SJCRH30 (cell line): ENCODE data around the gene RNF212. TPM values are rescaled to one million over a fixed set of nuclear protein-coding genes. Genes with fewer than 3 reads are reported as not detected.

Experiments
- DNase-seq, 2 experiments: peaks; one replicate each; pipeline ENCODE4 v3.0.0-alpha.2; 2015 to 2020
- H3K27ac ChIP-seq: fragments of 250-450 bp; sonication (Bioruptor Pico); 2 replicates; pipeline ENCODE4 v1.5.1; 2020; ENCODE audit warnings: mild to moderate bottlenecking, moderate library complexity
- H3K27me3 ChIP-seq: fragments of 250-450 bp; sonication (Bioruptor Pico); 2 replicates; pipeline ENCODE4 v1.5.1; 2020; ENCODE audit warnings: mild to moderate bottlenecking, moderate library complexity
- H3K36me3 ChIP-seq: fragments of 250-450 bp; sonication (Bioruptor Pico); 2 replicates; pipeline ENCODE4 v1.5.1; 2020; ENCODE audit warnings: mild to moderate bottlenecking, moderate library complexity
- H3K4me1 ChIP-seq: fragments of 250-450 bp; sonication (Bioruptor Pico); 2 replicates; pipeline ENCODE4 v1.5.1; 2020; ENCODE audit warnings: mild to moderate bottlenecking, moderate library complexity
- H3K4me3 ChIP-seq: fragments of 250-450 bp; sonication (Bioruptor Pico); 2 replicates; pipeline ENCODE4 v1.5.1; 2020; ENCODE audit warnings: mild to moderate bottlenecking, moderate library complexity
- H3K9me3 ChIP-seq: fragments of 250-450 bp; sonication (Bioruptor Pico); replicated peaks from 2 replicates; pipeline ENCODE4 v1.5.1; 2020; ENCODE audit warnings: mild to moderate bottlenecking, moderate library complexity
- total RNA-seq: library from RNA; depleted of rRNA; stranded (reverse); fragments of >200 nt; shearing (Covaris generic); gene quantifications from 2 replicates; pipeline ENCODE4 v1.2.3, GENCODE V29; 2014; rRNA removed

RNF212 gene, protein sequence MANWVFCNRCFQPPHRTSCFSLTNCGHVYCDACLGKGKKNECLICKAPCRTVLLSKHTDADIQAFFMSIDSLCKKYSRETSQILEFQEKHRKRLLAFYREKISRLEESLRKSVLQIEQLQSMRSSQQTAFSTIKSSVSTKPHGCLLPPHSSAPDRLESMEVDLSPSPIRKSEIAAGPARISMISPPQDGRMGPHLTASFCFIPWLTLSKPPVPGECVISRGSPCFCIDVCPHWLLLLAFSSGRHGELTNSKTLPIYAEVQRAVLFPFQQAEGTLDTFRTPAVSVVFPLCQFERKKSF
- total RNA-seq, result not detected in 2 replicates

DNA sequence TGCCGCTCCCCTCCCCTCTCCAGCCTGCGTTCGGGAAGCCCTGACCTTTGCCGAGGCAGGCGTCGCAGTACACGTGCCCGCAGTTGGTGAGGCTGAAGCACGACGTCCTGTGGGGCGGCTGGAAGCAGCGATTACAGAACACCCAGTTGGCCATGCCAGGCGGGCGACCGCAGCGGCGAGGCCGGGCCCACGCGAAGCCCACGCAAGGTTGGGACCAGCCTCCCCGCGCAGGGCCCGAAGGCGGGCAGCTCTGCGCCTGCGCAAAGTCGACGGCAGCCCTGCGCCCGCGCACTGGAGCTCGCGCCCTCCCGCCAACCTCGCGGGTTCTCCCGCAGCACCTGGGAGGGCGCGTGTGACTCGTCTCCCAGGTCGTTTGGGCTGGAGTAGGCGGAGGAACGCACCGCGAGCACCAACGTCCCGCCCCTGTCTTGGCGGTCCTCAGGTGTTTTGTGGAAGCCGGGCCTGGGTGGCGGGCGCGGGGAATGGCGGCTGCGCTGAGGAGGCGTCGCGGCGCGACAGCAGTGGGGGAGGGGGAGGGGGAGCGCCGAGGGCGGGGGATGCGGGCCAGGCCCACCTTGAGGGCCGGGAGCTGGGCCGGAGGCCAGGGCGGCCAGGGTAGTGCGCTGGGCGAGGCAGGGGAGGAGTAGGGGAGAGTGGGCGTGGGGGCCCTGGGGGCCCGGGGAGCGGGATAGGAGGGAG lies at the start of gene RNF212:
RNF212 (minus strand) TSS at position 254 of the 699 bp plus-strand sequence; CDS start at position 154, 100 bp downstream.
- no peak within 1 kb of the TSS for H3K27ac ChIP-seq
- H3K9me3 ChIP-seq, result no peaks in the 10 kb centered on the region
- H3K27me3 ChIP-seq, result peaks cover 5% of the 10 kb centered on the region; the same call in 1 of the 2 replicates
- no peaks in the 10 kb centered on the region for H3K4me1 ChIP-seq
- no peak within 1 kb of the TSS for H3K4me3 ChIP-seq
- no peaks in the 10 kb centered on the region for H3K36me3 ChIP-seq
- DNase-seq, result no peak

DNA sequence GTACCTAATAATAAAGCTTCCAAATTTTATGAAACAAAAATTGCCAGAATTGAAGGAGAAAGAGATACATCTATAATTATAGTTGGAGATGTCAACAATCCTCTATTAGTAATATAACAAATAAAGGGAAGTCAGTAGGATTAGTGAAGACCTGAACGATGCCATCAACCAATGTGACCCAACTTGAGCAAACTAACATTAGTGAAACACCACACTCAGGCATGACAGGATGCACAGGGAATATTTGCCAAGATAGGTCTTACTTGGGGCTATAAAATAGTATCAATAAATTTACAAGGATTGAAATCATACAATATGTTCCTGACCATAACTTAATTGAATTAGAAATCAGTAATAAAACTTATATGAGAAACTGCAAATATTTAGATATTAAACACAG lies 47.0 kb upstream of the RNF212 start:
- DNase-seq, result no peak

DNA sequence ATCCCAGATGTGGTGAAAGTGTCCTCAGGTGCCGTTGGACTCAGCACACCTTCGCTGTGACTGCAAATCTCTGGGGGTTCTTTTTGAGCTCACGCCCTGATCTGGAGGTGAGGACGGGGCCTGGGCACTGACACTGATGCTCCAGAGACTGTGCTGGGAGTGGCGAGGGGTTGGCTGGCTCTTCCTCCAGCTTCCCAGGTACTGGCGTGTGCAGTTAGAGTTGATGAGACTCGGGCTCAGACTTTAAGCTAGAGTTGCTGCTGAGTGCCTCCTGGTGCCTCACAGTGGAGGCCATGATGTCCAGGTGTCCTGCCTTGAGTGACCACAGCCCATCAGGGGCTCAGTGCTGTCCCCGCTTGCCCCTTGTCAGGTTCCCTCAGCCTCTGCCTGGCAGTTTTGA lies 42.7 kb upstream of the RNF212 start:
- DNase-seq, result no peak
- H3K4me1 ChIP-seq, result no peaks in the 10 kb centered on the region
- H3K9me3 ChIP-seq, result peaks cover 10% of the 10 kb centered on the region
- H3K27me3 ChIP-seq, result peaks cover 16% of the 10 kb centered on the region; the same call in 1 of the 2 replicates
- no peaks in the 10 kb centered on the region for H3K36me3 ChIP-seq
- H3K4me3 ChIP-seq, result no peak overlapping the region
- no peak overlapping the region for H3K27ac ChIP-seq

More for the DNA sequence above, 47.0 kb upstream of the RNF212 start:
- H3K27me3 ChIP-seq, result 0 out of 2 replicates have a peak, but pooled peaks cover 3% of the 10 kb centered on the region
- H3K4me1 ChIP-seq, result no peaks in the 10 kb centered on the region
- peaks cover 10% of the 10 kb centered on the region for H3K9me3 ChIP-seq
- no peak overlapping the region for H3K4me3 ChIP-seq
- H3K36me3 ChIP-seq, result no peaks in the 10 kb centered on the region
- H3K27ac ChIP-seq, result no peak overlapping the region

DNA sequence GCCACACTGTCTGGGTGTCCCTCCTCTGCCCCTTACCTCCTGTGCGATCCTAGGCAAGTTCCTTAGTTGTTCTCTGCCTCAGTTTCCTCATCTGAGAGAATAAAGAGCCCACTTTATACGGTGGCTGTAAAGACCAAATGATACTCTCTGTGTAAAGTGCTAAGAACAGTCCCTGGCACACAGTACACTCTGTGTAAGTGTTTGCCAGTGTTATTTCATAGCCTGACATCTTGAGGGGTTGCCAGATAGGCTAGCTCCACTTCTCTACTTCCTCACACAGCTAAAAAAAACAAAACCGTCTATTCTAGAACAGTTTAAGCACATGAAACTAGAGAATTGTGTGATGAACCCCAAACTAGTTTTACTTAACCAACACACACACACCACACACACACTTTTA lies 42.0 kb upstream of the RNF212 start:
- H3K9me3 ChIP-seq, result peaks cover 10% of the 10 kb centered on the region
- no peak for DNase-seq
- H3K36me3 ChIP-seq, result no peaks in the 10 kb centered on the region
- peaks cover 16% of the 10 kb centered on the region; the same call in 1 of the 2 replicates for H3K27me3 ChIP-seq
- no peaks in the 10 kb centered on the region for H3K4me1 ChIP-seq
- H3K27ac ChIP-seq, result no peak overlapping the region
- no peak overlapping the region for H3K4me3 ChIP-seq

DNA sequence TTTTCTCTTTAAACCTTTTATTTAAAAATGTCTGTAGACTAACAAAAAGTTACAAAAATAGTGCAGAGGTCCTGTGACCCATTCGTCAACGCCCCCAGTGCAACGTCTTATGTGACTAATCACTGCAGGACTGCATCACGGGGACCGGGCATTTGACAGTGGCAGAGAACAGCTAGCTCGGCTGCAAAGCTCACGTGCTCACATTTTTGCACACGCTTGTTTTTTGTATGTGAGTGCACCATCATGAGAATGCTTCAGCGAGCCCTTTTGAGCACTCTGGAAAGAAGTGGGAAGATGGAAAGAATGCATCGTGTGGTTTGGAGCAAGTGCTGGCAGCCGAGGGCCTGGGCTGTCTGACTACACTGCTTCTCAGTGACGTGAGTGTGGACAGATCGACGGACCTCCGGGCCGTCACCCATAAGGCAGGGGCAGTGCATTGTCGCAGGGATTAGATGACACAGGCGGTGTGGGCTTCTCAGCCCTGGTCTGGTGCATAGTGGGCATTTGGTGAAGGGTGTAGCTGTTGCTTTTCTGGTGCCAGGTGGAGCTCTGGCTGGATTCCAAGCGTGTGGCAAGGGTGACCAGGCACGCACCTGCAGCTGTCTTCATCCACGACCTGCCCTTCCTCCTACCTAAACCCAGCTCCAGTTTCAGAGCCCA lies 41.3 kb upstream of the RNF212 start:
- Histone ChIP-seq H3K9me3 (peaks cover 10% of the 10 kb centered on the region), H3K4me1 (no peaks in the 10 kb centered on the region), H3K4me3 (no peak overlapping the region), H3K36me3 (no peaks in the 10 kb centered on the region), H3K27me3 (peaks cover 16% of the 10 kb centered on the region; the same call in 1 of the 2 replicates), H3K27ac (no peak overlapping the region)
- DNase-seq, result no peak

DNA sequence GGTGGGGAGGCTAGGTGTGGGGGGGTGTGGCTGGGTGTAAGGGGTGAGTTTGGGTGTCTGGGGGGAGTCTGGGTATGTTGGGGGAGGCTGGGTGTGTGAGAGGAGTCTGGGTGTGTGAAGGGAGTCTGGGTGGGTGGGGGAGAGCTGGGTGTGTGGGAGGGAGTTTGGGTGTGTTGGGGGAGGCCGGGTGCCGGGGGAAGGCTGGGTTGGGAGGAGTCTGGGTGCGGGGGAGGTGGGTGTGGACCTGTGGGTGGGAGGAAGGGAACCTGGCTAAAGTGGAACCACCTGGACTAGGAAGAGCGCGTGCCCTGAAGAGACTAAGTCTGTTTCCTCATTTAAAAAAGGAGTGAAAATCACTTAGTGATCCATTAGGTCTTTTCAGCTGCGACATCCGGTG lies 40.8 kb upstream of the RNF212 start:
- H3K4me3 ChIP-seq, result no peak overlapping the region
- H3K27ac ChIP-seq, result no peak overlapping the region
- H3K27me3 ChIP-seq, result peaks cover 16% of the 10 kb centered on the region; the same call in 1 of the 2 replicates
- no peak for DNase-seq
- H3K36me3 ChIP-seq, result no peaks in the 10 kb centered on the region
- H3K4me1 ChIP-seq, result no peaks in the 10 kb centered on the region
- H3K9me3 ChIP-seq, result peaks cover 10% of the 10 kb centered on the region

DNA sequence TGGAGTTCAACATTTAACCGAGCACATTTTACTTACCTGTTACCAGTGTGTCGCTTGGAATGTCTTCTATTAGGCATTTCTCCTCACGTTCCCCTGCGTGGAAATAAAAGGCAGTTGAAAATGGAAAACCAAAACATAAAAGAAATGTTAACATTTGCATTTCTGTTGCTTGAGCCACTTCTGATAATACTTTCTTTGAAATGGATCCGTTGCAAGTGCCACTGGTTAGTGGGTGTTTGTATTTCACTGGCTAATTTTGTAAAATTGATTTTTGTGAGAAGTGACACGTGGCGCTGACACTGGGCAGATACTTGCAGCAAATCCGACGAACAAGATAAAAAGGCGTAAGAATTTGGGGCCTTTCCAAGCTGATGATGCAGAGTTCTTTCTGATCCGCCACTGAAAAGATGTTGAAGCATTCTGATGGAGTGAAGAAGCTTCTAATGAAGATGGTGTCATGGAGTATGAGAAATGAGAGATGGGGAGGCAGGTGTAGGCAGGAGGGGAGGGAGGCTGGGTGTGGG lies 40.3 kb upstream of the RNF212 start:
- Histone ChIP-seq H3K27me3 (peaks cover 16% of the 10 kb centered on the region; the same call in 1 of the 2 replicates), H3K27ac (no peak overlapping the region)

DNA sequence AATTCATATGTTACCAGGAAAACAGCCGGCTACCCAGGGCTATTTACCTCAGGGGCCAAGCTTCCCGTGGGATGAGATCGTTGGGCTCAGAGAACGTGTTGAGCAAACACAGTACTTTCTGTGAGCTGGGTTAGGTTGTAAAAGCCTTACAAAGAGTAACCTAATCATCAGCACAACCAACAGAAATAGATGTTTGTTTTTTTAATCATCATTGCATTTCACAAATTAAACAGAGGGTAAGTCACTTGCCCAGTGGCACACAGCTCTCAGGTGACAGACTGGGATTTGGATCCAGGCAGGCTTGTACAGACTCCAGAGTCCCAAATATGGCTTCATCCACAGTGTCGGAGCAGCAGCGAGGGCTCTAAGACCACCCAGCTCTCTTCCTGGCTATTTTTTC lies 38.9 kb upstream of the RNF212 start:
- DNase-seq, result no peak
- Histone ChIP-seq H3K27me3 (peaks cover 19% of the 10 kb centered on the region; the same call in 1 of the 2 replicates), H3K4me1 (no peaks in the 10 kb centered on the region), H3K4me3 (no peak overlapping the region), H3K36me3 (no peaks in the 10 kb centered on the region), H3K9me3 (peaks cover under 1% of the 10 kb centered on the region; the same call in 1 of the 2 replicates), H3K27ac (no peak overlapping the region)

More for the DNA sequence above, 40.3 kb upstream of the RNF212 start:
- H3K9me3 ChIP-seq, result peaks cover 10% of the 10 kb centered on the region
- no peaks in the 10 kb centered on the region for H3K36me3 ChIP-seq
- no peaks in the 10 kb centered on the region for H3K4me1 ChIP-seq
- no peak overlapping the region for H3K4me3 ChIP-seq
- no peak for DNase-seq

DNA sequence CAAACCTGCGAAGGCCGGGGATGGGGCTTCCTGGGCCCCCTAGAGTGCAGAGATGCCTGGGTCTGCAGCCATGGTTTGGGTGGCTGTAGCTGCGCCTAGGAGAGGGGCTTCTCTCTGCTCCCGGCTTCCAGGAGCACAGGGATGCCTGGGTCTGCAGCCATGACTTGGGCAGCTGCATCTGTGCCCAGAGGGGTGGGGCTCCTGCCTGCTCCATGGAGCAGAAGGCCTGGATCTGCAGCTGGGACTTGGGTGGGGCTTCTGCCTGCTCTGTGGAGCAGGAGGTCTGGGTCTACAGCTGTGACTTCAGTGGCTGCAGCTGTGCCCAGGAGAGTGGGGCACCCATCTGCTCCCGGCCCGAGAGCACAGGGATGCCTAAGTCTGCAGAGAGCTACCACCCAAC lies 38.2 kb upstream of the RNF212 start:
- DNase-seq, result no peak
- H3K27ac ChIP-seq, result no peak overlapping the region

DNA sequence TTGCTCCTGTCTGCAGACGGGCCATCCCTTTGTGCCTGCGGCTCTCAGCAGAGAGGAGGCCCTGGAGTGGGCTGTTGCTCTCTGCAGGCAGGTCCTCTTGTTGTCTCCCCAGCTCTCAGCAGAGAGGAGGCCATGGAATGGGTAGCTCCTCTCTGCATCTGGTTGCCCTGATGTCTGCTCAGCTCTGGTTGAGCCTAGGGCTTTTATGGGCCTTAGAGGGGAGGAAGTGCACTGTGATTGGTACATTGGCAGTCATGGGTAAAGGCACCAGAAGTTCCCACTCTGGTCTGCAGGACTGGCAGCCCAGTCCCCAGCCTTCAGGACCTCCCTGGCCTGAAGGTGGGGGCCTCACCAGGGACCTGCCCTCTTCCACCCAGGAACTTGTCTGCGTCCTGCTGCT lies 37.5 kb upstream of the RNF212 start:
- Histone ChIP-seq H3K4me3 (no peak overlapping the region), H3K27me3 (peaks cover 16% of the 10 kb centered on the region; the same call in 1 of the 2 replicates), H3K4me1 (no peaks in the 10 kb centered on the region), H3K27ac (no peak overlapping the region), H3K36me3 (no peaks in the 10 kb centered on the region), H3K9me3 (no peaks in the 10 kb centered on the region)
- DNase-seq, result no peak

More for the DNA sequence above, 38.2 kb upstream of the RNF212 start:
- Histone ChIP-seq H3K4me1 (no peaks in the 10 kb centered on the region), H3K4me3 (no peak overlapping the region), H3K36me3 (no peaks in the 10 kb centered on the region), H3K27me3 (peaks cover 17% of the 10 kb centered on the region; the same call in 1 of the 2 replicates), H3K9me3 (no peaks in the 10 kb centered on the region)

DNA sequence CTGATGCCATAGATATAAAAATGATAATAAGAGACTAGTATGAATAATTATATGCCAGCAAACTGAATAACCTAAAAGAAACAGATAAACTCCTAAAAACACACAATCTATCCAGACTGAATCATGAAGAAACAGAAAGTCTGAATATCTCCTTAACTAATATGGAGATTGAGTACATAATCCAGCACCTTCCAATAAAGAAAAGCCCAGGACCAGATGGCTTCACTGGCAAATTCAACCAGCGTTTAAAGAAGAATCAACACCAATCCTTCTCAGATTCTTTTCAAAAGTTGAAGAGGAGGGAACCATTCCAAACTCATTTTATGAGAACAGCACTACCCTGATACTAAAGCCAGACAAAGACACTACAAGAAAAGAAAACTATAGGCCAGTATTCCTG lies 26.5 kb upstream of the RNF212 start:
- no peaks in the 10 kb centered on the region for H3K4me1 ChIP-seq
- no peaks in the 10 kb centered on the region for H3K27me3 ChIP-seq
- H3K36me3 ChIP-seq, result no peaks in the 10 kb centered on the region
- H3K27ac ChIP-seq, result no peak overlapping the region
- H3K9me3 ChIP-seq, result no peaks in the 10 kb centered on the region
- H3K4me3 ChIP-seq, result no peak overlapping the region
- no peak for DNase-seq

DNA sequence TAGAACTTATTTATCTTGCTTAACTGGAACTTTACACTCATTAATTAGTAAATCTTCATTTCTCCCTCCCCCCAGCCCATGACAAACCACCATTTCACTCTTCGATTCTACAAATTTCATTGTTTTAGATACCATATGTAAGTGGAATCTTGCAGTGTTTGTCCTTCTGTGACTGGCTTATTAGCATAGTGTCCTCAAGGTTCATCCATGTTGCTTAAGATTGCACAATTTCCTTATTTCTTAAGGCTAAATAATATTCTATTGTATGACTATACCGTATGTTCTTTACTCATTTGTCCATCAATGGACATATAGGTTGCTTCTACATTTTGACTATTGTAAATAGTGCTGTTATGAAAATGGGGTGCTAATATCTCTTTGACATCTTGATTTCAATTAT lies 24.5 kb upstream of the RNF212 start:
- no peak overlapping the region for H3K4me3 ChIP-seq

DNA sequence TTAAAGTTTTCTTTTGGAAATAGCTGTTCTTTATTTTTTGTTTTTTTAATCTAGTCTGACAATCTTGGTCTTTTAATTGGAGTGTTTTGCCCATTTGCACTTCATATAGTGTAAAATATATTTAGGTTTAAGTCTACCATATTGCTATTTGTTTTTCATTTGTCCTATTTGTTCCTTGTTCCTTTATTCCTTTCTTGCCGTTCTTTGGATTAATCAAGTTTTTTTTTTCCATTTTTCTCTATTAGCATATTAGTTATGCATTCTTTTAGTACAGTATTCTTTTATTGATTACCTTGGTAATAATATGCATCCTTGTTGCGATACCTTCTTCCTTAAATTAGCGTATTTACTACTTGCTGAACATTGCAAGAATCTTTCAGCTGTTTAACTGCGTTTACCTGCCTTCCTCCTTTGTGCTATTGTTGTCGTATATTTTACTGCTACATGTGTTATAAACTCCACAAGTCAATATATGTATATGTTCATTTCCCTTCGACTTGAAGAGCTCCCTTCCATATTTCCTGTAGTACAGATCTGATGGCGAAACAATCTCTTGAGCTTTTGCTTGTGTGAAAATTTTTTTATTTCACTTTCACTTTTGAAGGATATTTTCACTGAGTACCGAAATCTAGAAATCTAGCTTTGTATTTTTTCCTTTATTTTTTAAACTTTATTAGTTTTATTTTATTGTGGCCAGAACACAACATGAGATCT lies 23.9 kb upstream of the RNF212 start:
- no peaks in the 10 kb centered on the region for H3K27me3 ChIP-seq
- H3K9me3 ChIP-seq, result no peaks in the 10 kb centered on the region; the same call in 1 of the 2 replicates
- no peak overlapping the region for H3K4me3 ChIP-seq
- no peak for DNase-seq
- no peaks in the 10 kb centered on the region for H3K36me3 ChIP-seq
- H3K27ac ChIP-seq, result no peak overlapping the region
- no peaks in the 10 kb centered on the region for H3K4me1 ChIP-seq

More for the DNA sequence above, 24.5 kb upstream of the RNF212 start:
- Histone ChIP-seq H3K9me3 (no peaks in the 10 kb centered on the region; the same call in 1 of the 2 replicates), H3K36me3 (no peaks in the 10 kb centered on the region), H3K27me3 (no peaks in the 10 kb centered on the region), H3K27ac (no peak overlapping the region), H3K4me1 (no peaks in the 10 kb centered on the region)
- DNase-seq, result no peak

DNA sequence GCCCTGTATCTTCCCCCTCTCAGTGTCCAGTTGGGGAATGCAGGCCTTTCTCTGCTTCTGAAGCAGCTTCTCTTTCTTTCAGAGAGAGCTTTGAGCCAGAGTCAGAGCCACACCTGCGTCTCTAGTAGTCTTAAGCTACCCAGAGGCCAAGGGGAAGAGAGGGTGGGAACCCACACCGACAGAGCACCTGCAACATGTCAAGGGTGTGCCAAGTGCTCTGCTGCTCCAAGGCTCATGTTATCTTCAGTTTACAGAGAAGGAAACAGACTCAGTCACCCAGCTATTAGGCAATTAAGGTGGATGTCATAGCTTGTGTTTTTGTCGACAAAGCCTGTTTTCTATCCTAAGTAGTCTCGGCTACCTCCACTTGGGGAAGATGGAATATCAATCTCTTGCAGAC lies 22.7 kb upstream of the RNF212 start:
- H3K4me3 ChIP-seq, result no peak overlapping the region
- H3K4me1 ChIP-seq, result no peaks in the 10 kb centered on the region
- H3K27me3 ChIP-seq, result no peaks in the 10 kb centered on the region
- H3K27ac ChIP-seq, result no peak overlapping the region
- H3K9me3 ChIP-seq, result no peaks in the 10 kb centered on the region; the same call in 1 of the 2 replicates
- no peak for DNase-seq
- H3K36me3 ChIP-seq, result no peaks in the 10 kb centered on the region
